ENCODE results near the gene SF1. TPM values are rescaled to one million over a fixed set of nuclear protein-coding genes. Genes with fewer than 3 reads are reported as not detected.
A peak's percentile ranks its signal among the peaks of the same experiment; 100 is the strongest.

SF1 gene
- total RNA-seq, 3 donors from 2014 or later, result 549 to 586 (median 553) TPM

- H3K4me1 Mint-ChIP-seq (ENCODE audit: low read depth), result peaks cover 13% of the 10 kb centered on the region
- DNase-seq (no peak), ATAC-seq (no peak)
- peaks cover 5% of the 10 kb centered on the region for H3K27me3 Mint-ChIP-seq (ENCODE audit: low read depth)
- no peaks in the 10 kb centered on the region for H3K9me3 Mint-ChIP-seq
- H3K4me3 Mint-ChIP-seq, result no peak overlapping the region
- H3K36me3 Mint-ChIP-seq (ENCODE audit: insufficient read depth), result peaks cover 13% of the 10 kb centered on the region
Observed at GRCh38 chr11:64726867-64727530, 51.3 kb downstream of the SF1 start.

- ATAC-seq (no peak), DNase-seq (no peak)
- Mint-ChIP-seq H3K9me3 (no peaks in the 10 kb centered on the region), H3K4me1 (ENCODE audit: low read depth) (peaks cover 13% of the 10 kb centered on the region), H3K27me3 (ENCODE audit: low read depth) (peaks cover 8% of the 10 kb centered on the region), H3K4me3 (no peak overlapping the region), H3K36me3 (ENCODE audit: insufficient read depth) (peaks cover 6% of the 10 kb centered on the region)
Observed at GRCh38 chr11:64726211-64726641, 52.1 kb downstream of the SF1 start.

- Mint-ChIP-seq H3K4me1 (ENCODE audit: low read depth) (peaks cover 13% of the 10 kb centered on the region), H3K9me3 (no peaks in the 10 kb centered on the region), H3K4me3 (no peak overlapping the region), H3K36me3 (ENCODE audit: insufficient read depth) (peaks cover 3% of the 10 kb centered on the region), H3K27me3 (ENCODE audit: low read depth) (peaks cover 19% of the 10 kb centered on the region)
- no peak for ATAC-seq
- no peak for DNase-seq
Observed at GRCh38 chr11:64724863-64725532, 53.3 kb downstream of the SF1 start.

DNA sequence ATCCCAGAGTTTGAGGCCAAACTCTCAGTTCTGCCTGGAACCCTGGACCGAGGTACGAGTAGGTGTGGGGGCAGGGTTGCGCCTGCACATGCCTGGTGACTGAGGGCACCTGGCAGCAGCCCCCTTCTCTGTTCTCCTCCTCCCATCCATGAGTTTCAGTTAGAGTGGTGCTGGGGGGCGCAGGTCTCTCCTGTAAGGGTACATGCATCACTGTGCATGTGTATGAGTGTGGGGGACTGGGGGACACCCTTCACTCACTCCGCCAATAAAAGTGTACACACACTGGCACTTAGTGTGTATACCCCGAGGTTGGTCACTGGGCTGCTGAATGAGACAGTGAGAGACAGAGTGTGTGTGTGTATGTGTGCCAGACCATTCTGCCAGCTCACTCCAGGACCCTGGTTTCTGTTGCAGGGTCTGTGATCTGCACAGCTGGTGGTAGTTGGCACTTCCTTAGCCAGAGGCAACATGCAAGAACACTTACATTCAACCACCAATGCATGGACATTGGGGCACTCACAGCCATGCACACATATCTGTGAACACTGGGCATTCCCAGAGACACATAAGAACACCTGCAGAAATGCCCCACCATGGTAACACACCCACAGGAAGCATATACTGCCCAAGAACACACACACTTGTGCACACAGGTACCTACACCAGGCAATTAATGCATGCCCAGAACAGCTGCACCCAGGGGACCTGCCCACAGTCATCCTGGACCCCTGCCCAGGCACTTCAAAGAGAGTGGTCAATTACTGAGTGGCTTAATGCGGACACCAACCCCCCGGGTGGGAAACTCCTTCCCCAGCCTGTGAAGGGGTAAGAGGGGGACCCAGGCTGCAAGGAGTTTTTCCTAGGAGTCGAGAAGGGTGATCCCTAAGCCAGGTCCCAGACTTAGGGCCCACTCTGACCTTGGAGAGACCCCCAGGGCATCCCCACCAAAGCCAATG is 54.2 kb downstream of the SF1 start:
- H3K27me3 Mint-ChIP-seq (ENCODE audit: low read depth), result peaks cover 22% of the 10 kb centered on the region

GRCh38 chr11:64723117-64723906 is 55.0 kb downstream of the SF1 start, which contains the start of gene NRXN2:
Gene NRXN2, minus strand, starts transcription at chr11:64723197. Its CDS starts 9,498 bp downstream, at chr11:64713699.
- Mint-ChIP-seq H3K36me3 (ENCODE audit: insufficient read depth) (peaks cover 3% of the 10 kb centered on the region), H3K4me1 (ENCODE audit: low read depth) (peaks cover 13% of the 10 kb centered on the region), H3K9me3 (no peaks in the 10 kb centered on the region), H3K4me3 (peak within 1 kb of the TSS; percentile 68), H3K27me3 (ENCODE audit: low read depth) (peaks cover 25% of the 10 kb centered on the region)
- peak; percentile 81 for DNase-seq
- peak; percentile 99 for ATAC-seq

More for the DNA sequence above, 54.2 kb downstream of the SF1 start:
- Mint-ChIP-seq H3K36me3 (ENCODE audit: insufficient read depth) (peaks cover 3% of the 10 kb centered on the region), H3K4me1 (ENCODE audit: low read depth) (peaks cover 13% of the 10 kb centered on the region), H3K4me3 (peak overlapping the region; percentile 68), H3K9me3 (no peaks in the 10 kb centered on the region)
- DNase-seq (no peak), ATAC-seq (no peak)

DNA sequence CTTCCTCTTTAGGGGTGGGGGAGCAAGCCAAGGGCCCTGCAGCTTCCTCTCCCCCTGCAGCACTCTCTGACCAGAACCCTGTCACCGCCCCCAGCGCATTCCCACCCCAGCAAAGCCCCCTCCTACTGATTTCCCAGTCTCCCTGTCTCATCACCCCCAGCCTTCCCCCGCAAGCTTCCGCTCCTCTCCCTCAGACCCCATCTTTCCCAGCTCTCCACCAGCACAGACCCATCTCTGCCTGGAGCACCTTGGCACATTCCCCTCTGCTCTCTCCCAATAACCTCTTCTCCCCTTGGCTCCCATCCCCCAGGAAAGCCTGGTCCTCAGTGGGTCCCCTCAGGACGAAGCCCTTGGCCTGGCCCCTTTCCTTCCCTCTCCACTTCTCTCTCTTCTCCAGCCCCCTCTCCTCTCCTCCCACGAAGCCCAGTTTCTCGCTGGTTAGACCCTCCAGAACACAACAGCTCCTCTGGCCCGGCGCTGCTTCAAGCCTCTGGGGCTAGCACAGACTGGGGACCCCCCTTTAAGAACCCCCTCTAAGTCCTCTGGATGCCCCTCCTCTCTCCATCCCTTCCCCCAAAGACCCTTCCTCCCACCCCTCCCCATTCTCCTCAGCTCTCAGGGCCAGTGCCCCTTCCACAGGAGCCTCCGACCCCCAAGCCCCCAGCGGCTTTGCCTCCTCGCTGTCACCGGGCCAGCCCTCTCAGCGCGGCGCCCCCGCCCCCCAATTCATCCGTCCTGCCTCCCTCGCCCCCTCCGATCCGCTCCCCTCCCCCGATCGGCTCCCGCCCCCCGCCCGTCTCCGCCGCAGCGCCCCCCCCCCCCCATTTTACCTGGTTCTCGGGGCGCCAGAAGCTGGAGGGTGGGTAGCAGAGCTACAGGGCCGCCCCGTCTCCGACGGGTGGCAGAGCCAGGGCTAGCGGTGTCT is 55.9 kb downstream of the SF1 start:
- no peaks in the 10 kb centered on the region for H3K36me3 Mint-ChIP-seq (ENCODE audit: insufficient read depth)
- no peak for ATAC-seq
- no peaks in the 10 kb centered on the region for H3K9me3 Mint-ChIP-seq
- H3K4me3 Mint-ChIP-seq, result peak overlapping the region; percentile 42
- peaks cover 13% of the 10 kb centered on the region for H3K4me1 Mint-ChIP-seq (ENCODE audit: low read depth)
- no peak for DNase-seq
- peaks cover 29% of the 10 kb centered on the region for H3K27me3 Mint-ChIP-seq (ENCODE audit: low read depth)

- Mint-ChIP-seq H3K27me3 (ENCODE audit: low read depth) (peaks cover 39% of the 10 kb centered on the region), H3K36me3 (ENCODE audit: insufficient read depth) (no peaks in the 10 kb centered on the region), H3K4me3 (no peak overlapping the region), H3K9me3 (no peaks in the 10 kb centered on the region), H3K4me1 (ENCODE audit: low read depth) (peaks cover 13% of the 10 kb centered on the region)
- DNase-seq, result no peak
- no peak for ATAC-seq
Observed at GRCh38 chr11:64721359-64721699, 57.0 kb downstream of the SF1 start.

DNA sequence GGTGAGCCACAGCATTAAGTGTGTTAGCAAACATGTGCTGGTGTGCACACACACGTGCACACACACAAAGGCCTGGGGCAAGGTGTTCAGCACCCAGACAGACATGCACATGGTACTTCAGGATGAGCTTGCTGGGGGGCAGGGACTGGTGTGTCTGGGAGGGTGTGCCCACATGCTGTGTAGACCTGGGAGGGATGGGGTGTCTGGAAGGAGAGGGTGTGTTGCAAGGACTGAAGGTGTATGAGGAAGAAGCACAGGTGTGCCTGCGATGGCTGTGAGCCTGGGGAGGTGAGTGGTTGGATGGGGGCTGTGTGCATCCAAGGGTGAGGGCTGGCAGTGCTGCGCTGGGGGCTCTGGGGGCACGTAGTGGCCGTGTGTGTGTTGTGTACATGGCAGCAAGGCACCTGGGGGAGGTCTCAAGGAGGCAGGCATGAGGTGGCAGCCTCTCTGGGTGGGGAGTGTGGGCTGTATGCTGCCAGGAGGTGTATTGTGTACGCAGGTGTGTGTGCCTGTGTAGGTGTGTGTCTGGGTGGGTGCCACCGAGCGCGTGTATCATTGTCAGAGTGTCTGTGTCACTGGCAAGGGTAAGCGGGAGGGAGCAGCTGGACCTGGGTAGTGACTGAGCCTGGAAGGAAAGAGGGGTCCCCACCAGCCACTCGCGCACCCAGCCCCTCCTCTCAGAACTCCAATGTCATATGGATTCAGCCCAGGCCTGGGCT is 57.5 kb downstream of the SF1 start:
- H3K36me3 Mint-ChIP-seq (ENCODE audit: insufficient read depth), result no peaks in the 10 kb centered on the region

DNA sequence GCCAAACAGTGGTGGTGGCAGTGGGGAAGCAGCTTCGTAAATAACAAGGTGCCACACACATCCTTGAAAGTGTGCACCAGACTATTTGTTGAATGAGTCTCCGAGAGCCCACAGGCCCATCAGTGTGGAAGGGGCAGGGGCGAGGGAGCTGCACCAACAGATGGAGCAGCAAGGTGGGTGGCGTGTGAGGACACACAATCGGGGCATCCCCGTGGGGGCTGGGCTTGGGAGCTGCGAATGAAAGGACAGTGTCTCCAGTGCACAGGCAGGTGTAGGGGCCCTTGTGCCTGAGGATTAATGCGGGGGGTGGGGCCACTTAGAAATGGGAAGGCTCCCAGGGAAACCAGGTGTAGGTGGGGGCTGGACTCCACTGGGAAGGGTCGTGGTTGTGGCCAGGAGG is 58.2 kb downstream of the SF1 start:
- H3K27me3 Mint-ChIP-seq (ENCODE audit: low read depth), result peaks cover 48% of the 10 kb centered on the region
- H3K4me3 Mint-ChIP-seq, result no peak overlapping the region
- no peak for ATAC-seq
- H3K4me1 Mint-ChIP-seq (ENCODE audit: low read depth), result peaks cover 9% of the 10 kb centered on the region
- H3K36me3 Mint-ChIP-seq (ENCODE audit: insufficient read depth), result no peaks in the 10 kb centered on the region
- no peak for DNase-seq
- no peaks in the 10 kb centered on the region for H3K9me3 Mint-ChIP-seq

More for the DNA sequence above, 57.5 kb downstream of the SF1 start:
- Mint-ChIP-seq H3K9me3 (no peaks in the 10 kb centered on the region), H3K4me3 (no peak overlapping the region), H3K4me1 (ENCODE audit: low read depth) (peaks cover 13% of the 10 kb centered on the region), H3K27me3 (ENCODE audit: low read depth) (peaks cover 44% of the 10 kb centered on the region)
- DNase-seq (no peak), ATAC-seq (no peak)

- no peaks in the 10 kb centered on the region for H3K36me3 Mint-ChIP-seq (ENCODE audit: insufficient read depth)
- peaks cover 55% of the 10 kb centered on the region for H3K27me3 Mint-ChIP-seq (ENCODE audit: low read depth)
- no peak overlapping the region for H3K4me3 Mint-ChIP-seq
- no peaks in the 10 kb centered on the region for H3K9me3 Mint-ChIP-seq
- peaks cover 7% of the 10 kb centered on the region for H3K4me1 Mint-ChIP-seq (ENCODE audit: low read depth)
- no peak for DNase-seq
- no peak for ATAC-seq
Observed at GRCh38 chr11:64719406-64719805, 58.9 kb downstream of the SF1 start.

DNA sequence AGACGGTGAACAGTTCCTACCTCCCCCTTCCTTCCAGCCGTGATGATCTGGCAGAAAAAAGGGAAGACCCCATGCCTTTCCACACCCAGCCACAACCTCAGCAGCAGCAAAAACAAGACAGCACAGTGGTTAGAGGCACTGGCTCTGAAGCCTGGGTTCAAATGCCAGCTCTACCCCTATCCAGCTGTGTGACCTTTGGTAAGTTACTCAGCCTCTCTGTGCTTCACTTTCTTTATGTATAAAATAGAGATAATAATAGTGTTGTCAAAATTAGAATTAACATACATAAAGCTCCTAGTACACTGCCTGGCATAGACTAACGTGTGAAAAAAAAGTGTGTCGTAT is 59.6 kb downstream of the SF1 start:
- no peaks in the 10 kb centered on the region for H3K9me3 Mint-ChIP-seq
- DNase-seq (no peak), ATAC-seq (no peak)
- peaks cover 62% of the 10 kb centered on the region for H3K27me3 Mint-ChIP-seq (ENCODE audit: low read depth)
- peaks cover 6% of the 10 kb centered on the region for H3K4me1 Mint-ChIP-seq (ENCODE audit: low read depth)
- no peak overlapping the region for H3K4me3 Mint-ChIP-seq
- H3K36me3 Mint-ChIP-seq (ENCODE audit: insufficient read depth), result no peaks in the 10 kb centered on the region

DNA sequence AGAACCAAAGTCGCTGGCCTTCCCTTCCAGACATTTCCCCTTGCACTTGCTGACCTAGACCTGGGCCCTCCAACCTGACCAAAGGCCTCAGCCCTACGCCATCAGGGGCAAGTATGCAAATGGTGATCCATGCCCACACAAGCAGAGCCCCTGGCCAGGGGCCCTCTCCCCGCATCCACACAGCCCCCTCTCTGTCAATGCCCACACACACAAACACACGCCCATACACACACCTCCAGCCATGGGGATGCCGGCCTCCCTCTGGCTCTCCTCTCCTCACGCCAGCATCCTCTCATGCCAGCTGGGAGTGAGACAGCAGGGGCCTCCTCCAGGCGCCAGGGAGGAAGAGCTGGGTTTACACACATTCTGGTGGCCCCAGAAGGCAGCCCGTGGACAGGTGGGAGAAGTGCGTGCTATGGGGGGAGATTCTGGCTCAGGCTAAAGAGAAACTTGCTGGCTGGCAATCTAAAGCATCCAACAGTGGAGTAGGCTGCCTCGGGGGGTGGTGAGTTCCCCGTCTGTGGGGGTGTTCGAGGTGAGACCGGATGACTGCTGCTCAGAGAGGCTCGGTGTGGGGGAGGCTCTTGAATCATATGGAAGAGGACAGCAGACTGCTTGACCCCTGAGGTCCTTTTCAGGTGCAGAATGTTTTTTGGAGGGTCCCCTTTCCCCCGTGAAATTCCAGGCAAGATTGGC is 60.1 kb downstream of the SF1 start:
- no peaks in the 10 kb centered on the region for H3K36me3 Mint-ChIP-seq (ENCODE audit: insufficient read depth)
- H3K27me3 Mint-ChIP-seq (ENCODE audit: low read depth), result peaks cover 62% of the 10 kb centered on the region
- no peaks in the 10 kb centered on the region for H3K9me3 Mint-ChIP-seq
- no peak overlapping the region for H3K4me3 Mint-ChIP-seq
- peaks cover 3% of the 10 kb centered on the region for H3K4me1 Mint-ChIP-seq (ENCODE audit: low read depth)
- no peak for DNase-seq
- no peak for ATAC-seq
